Right atrium auricular region (tissue), 2 donors: Measurements from ENCODE around the gene KRT31. TPM values are rescaled to one million over a fixed set of nuclear protein-coding genes. Genes with fewer than 3 reads are reported as not detected.

ENCODE experiments used
- DNase-seq: peaks from one replicate; pipeline ENCODE4 v3.0.0-alpha.2; 2019; ENCODE audit warnings: low spot score
- H3K27ac ChIP-seq, 2 donors: fragments of 200-600 bp; sonication (generic); 1 replicate in 1 of 2; 2 replicates in 1 of 2; pipeline ENCODE4 v1.5.1; 2016 to 2019
- H3K27me3 ChIP-seq, 2 donors: fragments of 200-600 bp; sonication (generic); one replicate each; pipeline versions ENCODE4 v1.5.1 to v1.6.0; 2017 to 2019
- H3K36me3 ChIP-seq: fragments of 200-600 bp; sonication (generic); one replicate; pipeline ENCODE4 v1.5.1; 2016
- H3K4me1 ChIP-seq, 2 donors: fragments of 200-600 bp; sonication (generic); one replicate each; pipeline versions ENCODE4 v1.5.1 to v1.6.0; 2017 to 2019
- H3K4me3 ChIP-seq, 2 donors: fragments of 200-600 bp; sonication (generic); 1 replicate in 1 of 2; 2 replicates in 1 of 2; pipeline ENCODE4 v1.5.1; 2017 to 2019; ENCODE audit warnings: mild to moderate bottlenecking in 1 of 2, moderate library complexity in 1 of 2
- H3K9me3 ChIP-seq, 2 donors: fragments of 200-600 bp; sonication (generic); one replicate each; pipeline ENCODE4 v1.5.1; 2019
- total RNA-seq, 2 donors: library from RNA; depleted of rRNA; stranded (reverse); fragments of >200 nt; gene quantifications; one replicate each; pipeline ENCODE4 v1.1.0, GENCODE V29; 2016
- TF ChIP-seq, protein P1 (sequence below), 2 donors: fragments of 200-600 bp; sonication (generic); IDR thresholded peaks; one replicate each; pipeline ENCODE4 v1.5.1; 2019; ENCODE audit warnings: antibody characterized with exemption in 2 of 2

KRT31 gene
- total RNA-seq, 2 donors from 2014 or later: not detected

DNA sequence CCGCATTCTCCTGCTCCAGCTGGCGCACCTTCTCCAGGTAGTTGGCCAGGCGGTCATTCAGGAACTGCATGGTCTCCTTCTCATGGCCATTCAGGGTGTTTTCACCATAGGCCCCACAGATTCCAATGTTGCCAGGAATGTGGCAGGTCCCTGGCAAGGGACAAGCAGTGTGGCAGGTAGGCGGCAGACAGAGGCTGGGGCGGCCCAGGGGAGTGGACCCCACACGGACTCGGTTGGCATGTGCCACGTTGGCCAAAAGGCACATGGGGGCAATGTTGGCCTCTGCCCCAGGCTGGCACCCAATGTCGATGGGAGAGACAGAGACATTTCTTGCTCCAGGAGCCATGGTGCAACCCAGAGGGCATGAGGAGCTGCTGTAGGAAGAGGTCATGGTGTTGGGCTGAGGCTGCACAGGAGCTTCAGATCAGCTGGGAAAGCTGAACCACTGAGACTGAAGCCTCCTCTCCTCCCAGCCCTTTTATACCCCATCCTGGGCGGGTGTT lies 43.2 kb upstream of the KRT31 start, which contains the start of gene KRT38:
Gene KRT38, minus strand, starts transcription at position 453 of the 503 bp plus-strand sequence. Its CDS starts 62 bp downstream, at position 391.
- H3K27me3 ChIP-seq: peaks cover 0 to 2% of the 10 kb centered on the region in 2 donors
- no peak within 1 kb of the TSS for H3K27ac ChIP-seq
- no peaks in the 10 kb centered on the region for H3K36me3 ChIP-seq
- peaks cover 0 to 8% of the 10 kb centered on the region in 2 donors for H3K9me3 ChIP-seq
- H3K4me3 ChIP-seq: no peak within 1 kb of the TSS
- DNase-seq: no peak
- no peaks in the 10 kb centered on the region for H3K4me1 ChIP-seq
- TF ChIP-seq, protein P1, sequence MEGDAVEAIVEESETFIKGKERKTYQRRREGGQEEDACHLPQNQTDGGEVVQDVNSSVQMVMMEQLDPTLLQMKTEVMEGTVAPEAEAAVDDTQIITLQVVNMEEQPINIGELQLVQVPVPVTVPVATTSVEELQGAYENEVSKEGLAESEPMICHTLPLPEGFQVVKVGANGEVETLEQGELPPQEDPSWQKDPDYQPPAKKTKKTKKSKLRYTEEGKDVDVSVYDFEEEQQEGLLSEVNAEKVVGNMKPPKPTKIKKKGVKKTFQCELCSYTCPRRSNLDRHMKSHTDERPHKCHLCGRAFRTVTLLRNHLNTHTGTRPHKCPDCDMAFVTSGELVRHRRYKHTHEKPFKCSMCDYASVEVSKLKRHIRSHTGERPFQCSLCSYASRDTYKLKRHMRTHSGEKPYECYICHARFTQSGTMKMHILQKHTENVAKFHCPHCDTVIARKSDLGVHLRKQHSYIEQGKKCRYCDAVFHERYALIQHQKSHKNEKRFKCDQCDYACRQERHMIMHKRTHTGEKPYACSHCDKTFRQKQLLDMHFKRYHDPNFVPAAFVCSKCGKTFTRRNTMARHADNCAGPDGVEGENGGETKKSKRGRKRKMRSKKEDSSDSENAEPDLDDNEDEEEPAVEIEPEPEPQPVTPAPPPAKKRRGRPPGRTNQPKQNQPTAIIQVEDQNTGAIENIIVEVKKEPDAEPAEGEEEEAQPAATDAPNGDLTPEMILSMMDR (IDR thresholded peaks at IDR 0.05): no peak

DNA sequence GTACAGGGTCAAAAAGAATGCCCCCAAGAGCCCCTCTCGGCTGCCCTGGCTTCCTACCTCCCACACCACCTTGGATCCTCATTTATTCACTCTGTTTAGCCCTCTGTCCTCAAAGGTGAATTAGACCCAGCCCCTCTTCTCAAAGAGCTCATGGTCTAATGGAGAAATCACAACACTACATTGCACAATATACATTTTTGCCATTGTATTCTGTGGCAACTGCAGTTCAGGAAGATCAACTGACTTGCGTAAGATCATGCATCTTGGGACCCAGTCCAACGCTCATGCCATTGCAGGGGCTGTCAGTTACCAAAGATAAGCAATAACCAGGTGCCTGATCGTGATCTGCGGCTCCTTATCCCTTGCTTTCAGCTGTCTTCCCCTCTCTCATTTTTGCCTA lies 42.0 kb upstream of the KRT31 start:
- Histone ChIP-seq H3K27ac (no peak overlapping the region), H3K4me1 (no peaks in the 10 kb centered on the region), H3K4me3 (no peak overlapping the region), H3K27me3 (peaks cover 0 to 1% of the 10 kb centered on the region in 2 donors), H3K9me3 (peaks cover 0 to 2% of the 10 kb centered on the region in 2 donors), H3K36me3 (no peaks in the 10 kb centered on the region)
- TF ChIP-seq, protein P1 (IDR thresholded peaks at IDR 0.05): no peak
- DNase-seq: no peak

DNA sequence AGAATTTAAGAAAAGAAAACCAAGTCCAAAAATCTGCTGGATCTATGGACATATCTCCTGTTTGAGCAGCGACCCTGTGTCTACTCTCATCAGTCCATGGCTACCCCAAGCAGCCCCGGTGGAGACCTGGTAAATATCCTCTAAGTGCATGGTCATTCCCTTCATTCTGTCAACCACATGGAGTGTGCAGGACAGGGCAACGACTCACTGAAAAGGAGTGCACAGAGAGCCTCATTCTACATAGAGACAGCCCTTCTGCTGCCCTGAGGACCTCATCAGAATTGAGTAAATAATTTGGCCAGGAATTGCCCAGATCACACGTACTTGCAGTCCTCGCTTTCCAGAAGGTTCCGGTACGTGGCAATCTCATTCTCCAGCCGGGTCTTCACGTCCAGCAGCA lies 40.4 kb upstream of the KRT31 start:
- TF ChIP-seq, protein P1 (IDR thresholded peaks at IDR 0.05): no peak
- no peaks in the 10 kb centered on the region for H3K9me3 ChIP-seq
- H3K4me3 ChIP-seq: no peak overlapping the region
- no peak overlapping the region for H3K27ac ChIP-seq
- no peaks in the 10 kb centered on the region for H3K27me3 ChIP-seq
- H3K36me3 ChIP-seq: no peaks in the 10 kb centered on the region
- no peaks in the 10 kb centered on the region for H3K4me1 ChIP-seq
- no peak for DNase-seq

DNA sequence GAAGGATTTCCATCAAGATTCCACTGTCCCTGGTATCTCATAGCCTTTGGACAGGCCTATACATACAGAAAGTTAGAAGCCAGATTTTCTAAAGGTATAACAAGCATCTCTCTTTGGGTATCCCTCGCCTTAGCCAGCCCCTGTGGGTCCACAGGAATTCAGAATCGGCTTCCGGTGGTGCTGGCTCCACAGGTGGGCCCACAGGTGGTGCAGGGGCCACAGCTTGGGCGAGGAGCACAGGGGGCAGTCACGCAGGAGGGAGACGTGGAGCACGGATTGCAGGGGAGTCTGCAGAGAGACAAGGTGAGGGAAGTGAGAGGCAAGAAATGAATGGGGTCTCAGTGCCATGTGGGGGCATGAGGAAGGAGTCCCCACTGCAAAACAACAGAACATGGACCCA lies 39.8 kb upstream of the KRT31 start:
- DNase-seq: no peak
- H3K9me3 ChIP-seq: no peaks in the 10 kb centered on the region
- H3K27me3 ChIP-seq: no peaks in the 10 kb centered on the region
- H3K4me1 ChIP-seq: no peaks in the 10 kb centered on the region
- no peaks in the 10 kb centered on the region for H3K36me3 ChIP-seq
- TF ChIP-seq, protein P1 (IDR thresholded peaks at IDR 0.05): no peak
- H3K27ac ChIP-seq: no peak overlapping the region
- H3K4me3 ChIP-seq: no peak overlapping the region

DNA sequence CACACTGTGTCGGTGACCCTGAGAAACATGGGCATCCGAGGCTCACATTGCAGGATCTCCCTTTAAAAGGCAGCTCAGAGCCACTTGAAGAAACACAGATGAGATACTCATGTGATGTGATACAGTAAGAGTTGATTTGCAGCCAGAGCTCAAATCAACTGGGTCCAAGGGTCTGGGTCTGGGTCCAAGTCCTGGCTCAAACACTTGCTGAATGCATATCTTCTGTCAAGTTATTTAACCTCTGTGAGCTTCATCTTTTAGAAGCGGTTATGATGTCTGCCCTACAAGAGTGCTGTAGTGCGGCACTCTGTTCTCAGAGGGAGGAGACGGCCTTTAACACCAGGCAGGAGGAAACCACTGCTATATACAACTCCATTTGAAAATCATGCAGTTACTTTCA lies 37.0 kb upstream of the KRT31 start:
- DNase-seq: no peak

More for the DNA sequence above, 37.0 kb upstream of the KRT31 start:
- Histone ChIP-seq H3K27me3 (no peaks in the 10 kb centered on the region), H3K9me3 (no peaks in the 10 kb centered on the region), H3K4me3 (no peak overlapping the region), H3K36me3 (no peaks in the 10 kb centered on the region), H3K4me1 (no peaks in the 10 kb centered on the region), H3K27ac (no peak overlapping the region)
- TF ChIP-seq, protein P1 (IDR thresholded peaks at IDR 0.05): no peak
